Muscle layer of colon (tissue), 2 donors: ENCODE results near the gene MIER1.
A peak's percentile ranks its signal among the peaks of the same experiment; 100 is the strongest.

ENCODE experiments used
- H3K27ac ChIP-seq: one replicate; pipeline ENCODE4 v1.7.0; 2013; ENCODE audit warnings: low read depth, mild to moderate bottlenecking, low read length, moderate library complexity
- H3K27me3 ChIP-seq, 2 donors: one replicate each; pipeline ENCODE4 v1.7.0; 2013; ENCODE audit warnings: low read length in 2 of 2, mild to moderate bottlenecking in 2 of 2; ENCODE audit not compliant: insufficient read depth in 2 of 2, control insufficient read depth in 1 of 2
- H3K36me3 ChIP-seq: one replicate; pipeline ENCODE4 v1.7.0; 2013; ENCODE audit warnings: mild to moderate bottlenecking, low read length; ENCODE audit not compliant: insufficient read depth
- H3K4me1 ChIP-seq: one replicate; pipeline ENCODE4 v1.7.0; 2013; ENCODE audit warnings: mild to moderate bottlenecking, low read length; ENCODE audit not compliant: insufficient read depth
- H3K4me3 ChIP-seq, 2 donors: one replicate each; pipeline ENCODE4 v1.7.0; 2013; ENCODE audit warnings: low read length in 2 of 2, low read depth in 1 of 2, mild to moderate bottlenecking in 1 of 2, moderate library complexity in 1 of 2
- H3K9ac ChIP-seq: one replicate; pipeline ENCODE4 v1.7.0; 2013; ENCODE audit warnings: low read length
- H3K9me3 ChIP-seq: one replicate; pipeline ENCODE4 v1.7.0; 2013; ENCODE audit warnings: mild to moderate bottlenecking, low read length
- donor health status: abdominal sarcoma.
- donor health status: Adenocarcinoma of cecum.

The MIER1 gene

DNA sequence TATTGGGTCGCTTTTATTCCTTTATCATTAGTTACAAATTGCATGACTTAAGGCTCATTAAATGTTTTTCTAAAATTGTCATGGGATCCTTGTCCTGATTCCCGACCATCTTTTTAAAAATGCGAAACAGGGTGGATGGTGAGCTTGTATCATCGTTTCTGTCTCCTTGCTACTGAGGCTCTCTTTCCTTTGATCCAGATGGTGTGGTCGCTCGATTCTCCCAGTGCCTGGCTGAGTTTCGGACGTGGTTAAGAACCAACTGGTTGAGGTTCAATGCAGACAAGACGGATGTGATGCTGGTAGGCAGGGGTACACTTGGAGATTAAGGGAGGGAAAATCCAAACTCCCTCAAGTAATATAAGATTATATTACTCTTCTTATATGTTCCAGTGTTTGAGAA is 1.2 kb downstream of the MIER1 start:
- H3K27me3 ChIP-seq = no peaks in the 10 kb centered on the region
- H3K4me3 ChIP-seq = peak overlapping the region; percentile 69 to 95
- H3K36me3 ChIP-seq = no peaks in the 10 kb centered on the region
- no peaks in the 10 kb centered on the region for H3K9me3 ChIP-seq
- H3K4me1 ChIP-seq = peaks cover 21% of the 10 kb centered on the region
- peak overlapping the region; percentile 97 for H3K27ac ChIP-seq
- H3K9ac ChIP-seq = peak overlapping the region; percentile 28

GRCh38 chr1:66927528-66927927 is 2.7 kb downstream of the MIER1 start:
- no peaks in the 10 kb centered on the region for H3K9me3 ChIP-seq
- H3K27ac ChIP-seq = no peak overlapping the region
- H3K4me1 ChIP-seq = peaks cover 29% of the 10 kb centered on the region
- no peaks in the 10 kb centered on the region for H3K27me3 ChIP-seq
- no peak overlapping the region for H3K4me3 ChIP-seq
- no peaks in the 10 kb centered on the region for H3K36me3 ChIP-seq
- H3K9ac ChIP-seq = no peak overlapping the region

DNA sequence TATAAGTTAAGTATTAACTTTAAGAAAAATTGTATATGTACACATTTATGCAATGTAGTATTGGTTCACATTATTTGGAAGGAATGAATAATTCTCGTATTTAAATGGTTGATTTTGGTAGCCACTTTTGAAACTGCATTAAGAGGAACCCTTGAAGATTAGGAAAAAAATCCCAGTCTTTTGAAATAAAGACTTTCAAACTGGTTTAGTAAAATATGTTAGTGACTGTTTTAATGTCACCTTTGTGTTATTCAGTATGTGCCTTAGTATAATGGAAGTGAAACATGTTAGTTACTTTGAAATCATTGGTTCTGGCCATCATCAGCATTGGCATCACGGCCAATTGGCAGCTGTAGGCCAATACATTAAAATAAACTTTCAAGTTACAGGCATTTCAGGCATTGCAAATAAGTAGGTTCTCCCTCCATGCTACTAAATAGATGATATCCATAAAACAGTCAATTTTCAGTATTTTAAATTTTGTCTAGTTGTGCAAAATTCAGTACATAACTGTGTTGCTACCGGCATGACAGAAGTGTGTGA is 4.4 kb downstream of the MIER1 start:
- no peaks in the 10 kb centered on the region for H3K36me3 ChIP-seq
- H3K9me3 ChIP-seq = no peaks in the 10 kb centered on the region
- peak overlapping the region; percentile 58 for H3K9ac ChIP-seq
- H3K27ac ChIP-seq = peak overlapping the region; percentile 80
- peaks cover 34% of the 10 kb centered on the region for H3K4me1 ChIP-seq
- H3K4me3 ChIP-seq = peak overlapping the region in 1 of 2 donors; percentile 79
- H3K27me3 ChIP-seq = no peaks in the 10 kb centered on the region

GRCh38 chr1:66929691-66929998 is 4.9 kb downstream of the MIER1 start:
- H3K27ac ChIP-seq = peak overlapping the region; percentile 80
- no peaks in the 10 kb centered on the region for H3K9me3 ChIP-seq
- H3K27me3 ChIP-seq = no peaks in the 10 kb centered on the region
- H3K9ac ChIP-seq = peak overlapping the region; percentile 58
- H3K4me3 ChIP-seq = peak overlapping the region; percentile 79 to 80
- no peaks in the 10 kb centered on the region for H3K36me3 ChIP-seq
- peaks cover 38% of the 10 kb centered on the region for H3K4me1 ChIP-seq

GRCh38 chr1:66929999-66930822 is 5.4 kb downstream of the MIER1 start:
- no peaks in the 10 kb centered on the region for H3K9me3 ChIP-seq
- peak overlapping the region; percentile 89 for H3K9ac ChIP-seq
- peak overlapping the region; percentile 80 for H3K27ac ChIP-seq
- no peaks in the 10 kb centered on the region for H3K27me3 ChIP-seq
- peaks cover 40% of the 10 kb centered on the region for H3K4me1 ChIP-seq
- H3K36me3 ChIP-seq = no peaks in the 10 kb centered on the region
- H3K4me3 ChIP-seq = peak overlapping the region; percentile 79 to 80

- Histone ChIP-seq H3K9me3 (no peaks in the 10 kb centered on the region), H3K27ac (peak overlapping the region; percentile 80), H3K9ac (peak overlapping the region; percentile 89), H3K36me3 (no peaks in the 10 kb centered on the region), H3K4me1 (peaks cover 43% of the 10 kb centered on the region), H3K4me3 (peak overlapping the region; percentile 79 to 80), H3K27me3 (no peaks in the 10 kb centered on the region)
These were observed 6.0 kb downstream of the MIER1 start for GRCh38 chr1:66930823-66931174.

DNA sequence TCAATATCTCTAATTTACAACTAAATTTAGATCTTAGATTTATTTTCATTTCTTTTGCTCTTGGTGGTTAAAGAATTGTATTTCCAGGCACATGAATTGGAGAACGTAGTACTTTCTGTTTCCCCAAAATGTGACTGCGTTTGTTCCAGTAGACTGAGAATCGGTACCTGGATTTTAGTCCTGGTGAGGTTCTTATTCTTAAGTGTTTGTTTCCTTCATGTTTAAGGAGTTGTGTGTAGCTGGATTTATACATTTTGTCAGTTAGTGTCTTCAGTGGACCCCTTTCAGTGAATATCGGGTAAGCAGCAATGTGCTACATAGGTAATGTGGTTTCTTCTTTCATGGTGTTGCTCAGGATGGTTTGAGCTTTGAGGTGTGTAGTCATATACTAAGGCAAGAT is 6.8 kb downstream of the MIER1 start:
- peaks cover 36% of the 10 kb centered on the region for H3K4me1 ChIP-seq
- H3K27ac ChIP-seq = peak overlapping the region; percentile 80
- peak overlapping the region; percentile 79 to 80 for H3K4me3 ChIP-seq
- no peaks in the 10 kb centered on the region for H3K36me3 ChIP-seq
- no peaks in the 10 kb centered on the region for H3K9me3 ChIP-seq
- H3K9ac ChIP-seq = peak overlapping the region; percentile 89
- H3K27me3 ChIP-seq = no peaks in the 10 kb centered on the region

DNA sequence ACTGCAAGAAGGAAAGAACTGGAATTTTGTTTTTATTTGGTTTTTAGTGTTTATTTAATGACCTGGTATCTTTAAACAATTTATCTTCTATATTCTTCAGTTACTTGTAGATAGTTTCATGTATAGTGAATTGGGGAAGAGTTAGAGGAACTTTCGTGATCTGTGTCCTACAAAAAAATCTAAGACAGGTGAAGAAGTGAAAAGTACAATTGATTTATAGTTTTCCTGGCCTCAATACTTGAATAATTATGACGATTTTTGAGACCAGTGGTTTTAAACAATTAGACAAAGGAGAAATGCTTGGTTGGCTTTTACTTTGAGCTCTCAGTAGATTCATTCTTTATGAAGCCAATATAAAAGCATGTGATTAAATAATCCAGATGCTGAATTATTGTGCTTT is 7.5 kb downstream of the MIER1 start:
- peaks cover 36% of the 10 kb centered on the region for H3K4me1 ChIP-seq
- H3K36me3 ChIP-seq = no peaks in the 10 kb centered on the region
- H3K4me3 ChIP-seq = no peak overlapping the region
- no peaks in the 10 kb centered on the region for H3K27me3 ChIP-seq
- no peak overlapping the region for H3K9ac ChIP-seq
- no peak overlapping the region for H3K27ac ChIP-seq
- H3K9me3 ChIP-seq = no peaks in the 10 kb centered on the region

DNA sequence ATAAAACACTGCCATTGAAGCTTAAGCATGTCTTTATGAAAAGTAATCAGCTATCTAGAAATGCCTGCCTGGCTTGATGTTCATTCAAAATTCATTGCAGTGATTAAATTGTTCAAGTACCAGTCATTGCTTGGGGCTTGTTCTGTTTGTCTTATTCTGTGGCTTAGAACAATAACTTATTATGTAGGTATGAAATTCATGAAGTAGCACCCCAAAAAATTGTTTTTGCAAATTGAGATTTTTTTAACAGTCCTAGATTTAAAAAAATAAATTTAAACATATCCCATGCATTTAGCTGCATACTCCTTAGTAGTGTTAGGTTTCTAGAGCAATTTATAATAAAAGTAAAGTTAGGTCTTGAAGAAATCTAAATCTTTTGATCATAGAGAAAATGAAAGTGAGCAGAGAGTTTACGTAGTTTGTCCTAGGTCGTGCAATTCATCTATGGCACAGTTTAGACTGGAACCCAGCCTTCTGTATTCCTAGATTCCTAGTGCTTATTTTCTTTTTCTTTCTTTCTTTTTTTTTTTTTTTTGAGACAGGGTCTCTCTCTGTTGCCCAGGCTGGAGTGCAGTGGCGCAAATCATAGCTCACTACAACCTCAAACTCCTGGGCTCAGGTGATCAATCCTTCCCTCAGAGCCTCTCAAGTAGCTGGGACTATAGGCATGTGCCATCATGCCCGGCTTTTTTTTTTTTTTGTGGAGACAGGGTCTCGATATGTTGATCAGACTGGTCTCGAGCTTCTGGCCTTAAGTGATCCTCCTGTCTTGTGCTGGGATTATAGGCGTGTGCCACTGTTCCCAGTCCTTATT is 9.3 kb downstream of the MIER1 start:
- Histone ChIP-seq H3K9ac (no peak overlapping the region), H3K4me3 (no peak overlapping the region), H3K4me1 (peaks cover 44% of the 10 kb centered on the region), H3K27ac (no peak overlapping the region), H3K9me3 (no peaks in the 10 kb centered on the region), H3K27me3 (no peaks in the 10 kb centered on the region), H3K36me3 (no peaks in the 10 kb centered on the region)

- Histone ChIP-seq H3K27me3 (no peaks in the 10 kb centered on the region), H3K36me3 (no peaks in the 10 kb centered on the region), H3K9me3 (no peaks in the 10 kb centered on the region), H3K4me3 (no peak overlapping the region), H3K9ac (no peak overlapping the region), H3K27ac (no peak overlapping the region), H3K4me1 (peaks cover 38% of the 10 kb centered on the region)
These were observed 12.9 kb downstream of the MIER1 start for GRCh38 chr1:66937529-66938234.

DNA sequence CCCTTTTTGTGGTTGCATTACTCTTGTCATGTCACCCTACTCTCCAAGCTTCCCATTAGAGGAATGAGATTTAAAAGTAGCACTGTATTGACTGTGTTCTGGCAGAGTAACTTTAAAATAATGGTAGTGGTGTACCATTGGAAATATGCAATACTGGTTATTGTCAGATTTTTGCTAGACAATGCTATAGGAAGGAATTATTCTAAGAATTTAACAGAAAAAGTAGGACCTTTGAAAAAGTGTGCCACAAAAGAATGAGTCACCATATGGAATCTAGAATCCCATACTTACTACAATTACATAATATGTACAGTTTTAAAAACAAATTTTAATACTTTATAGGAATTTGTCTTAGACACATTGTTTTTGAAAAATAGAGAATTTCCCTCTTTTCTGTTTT is 13.8 kb downstream of the MIER1 start:
- peaks cover 30% of the 10 kb centered on the region for H3K4me1 ChIP-seq
- no peaks in the 10 kb centered on the region for H3K36me3 ChIP-seq
- no peak overlapping the region for H3K27ac ChIP-seq
- H3K9ac ChIP-seq = no peak overlapping the region
- H3K27me3 ChIP-seq = no peaks in the 10 kb centered on the region
- no peaks in the 10 kb centered on the region for H3K9me3 ChIP-seq
- no peak overlapping the region for H3K4me3 ChIP-seq
